HCT116 (cell line): ENCODE data around the gene HOXB3. TPM values are rescaled to one million over a fixed set of nuclear protein-coding genes. Genes with fewer than 3 reads are reported as not detected.

ENCODE experiments used
- ATAC-seq: fragments of 200-7000 bp; cut with Tn5 transposase; 2 replicates; pipeline ENCODE4 v1.9.1; 2020; ENCODE audit warnings: mild to moderate bottlenecking, moderate library complexity
- BruUV-seq: library from RNA; stranded (reverse); fragments of 400-500 nt; replicated peaks from 2 replicates; lab custom pipeline; 2021; lab: Mats Ljungman, UMichigan
- CTCF ChIA-PET: fragments of 300-600 bp; sonication (Branson Sonifier 250); formaldehyde crosslinking; loops from one replicate; lab custom pipeline; 2021; ENCODE audit warnings: antibody characterized with exemption; lab: Charles Lee
- POLR2A ChIA-PET: fragments of 300-600, 350-600 bp; sonication (Branson Sonifier 250); formaldehyde crosslinking; loops from one replicate; lab custom pipeline; 2021; ENCODE audit warnings: antibody characterized with exemption; lab: Charles Lee
- RAD21 ChIA-PET, 2 experiments: fragments of 300-600 bp; sonication (Branson Sonifier 250); formaldehyde crosslinking; loops; one replicate each; lab custom pipeline; 2023; ENCODE audit warnings: low total read pairs in 2 of 2; ENCODE audit not compliant: uncharacterized antibody in 2 of 2, unreplicated experiment in 2 of 2, low non-redundant PET in 1 of 2; lab: Charles Lee
- DNase-seq: peaks from one replicate; pipeline ENCODE4 v3.0.0-alpha.2; 2010; ENCODE audit warnings: low read depth, low spot score
- H2AFZ ChIP-seq: fragments of 200-600 bp; shearing (Covaris generic), sonication (generic); 2 replicates; pipeline ENCODE4 v1.6.1; 2017; ENCODE audit warnings: low read depth, mixed run types, mixed read lengths, antibody characterized with exemption, low read length; ENCODE audit not compliant: poor library complexity, severe bottlenecking
- H3K27ac ChIP-seq: 2 replicates; pipeline ENCODE4 v1.5.1; 2012; ENCODE audit warnings: low read depth, low read length
- H3K27me3 ChIP-seq: fragments of 200-600 bp; sonication (generic); 2 replicates; pipeline ENCODE4 v1.6.1; 2016; ENCODE audit warnings: mixed run types, low read length, mixed read lengths; ENCODE audit not compliant: insufficient read depth
- H3K36me3 ChIP-seq, 2 experiments: fragments of 200-500 bp in 1 of 2; fragments of 200-600 bp in 1 of 2; sonication (Bioruptor generic) in 1 of 2; sonication (generic) in 1 of 2; 2 replicates each; pipeline versions ENCODE4 v1.5.1 to v1.6.1; 2014 to 2016; ENCODE audit warnings: low read length in 2 of 2, inconsistent platforms in 1 of 2, mixed read lengths in 1 of 2, mixed run types in 1 of 2; ENCODE audit not compliant: insufficient read depth in 2 of 2, control insufficient read depth in 1 of 2
- H3K4me1 ChIP-seq, 2 experiments: fragments of 200-600 bp in 1 of 2; sonication (generic) in 1 of 2; 2 replicates each; pipeline versions ENCODE4 v1.5.1 to v1.6.1; 2012 to 2017; ENCODE audit warnings: low read length in 2 of 2, inconsistent platforms in 1 of 2, mild to moderate bottlenecking in 1 of 2, mixed read lengths in 1 of 2, mixed run types in 1 of 2, moderate library complexity in 1 of 2; ENCODE audit not compliant: insufficient read depth in 2 of 2, control insufficient read depth in 1 of 2
- H3K4me2 ChIP-seq: fragments of 200-600 bp; sonication (generic); 2 replicates; pipeline ENCODE4 v1.6.1; 2017; ENCODE audit warnings: mixed run types, low read length, mixed read lengths
- H3K4me3 ChIP-seq, 2 experiments: fragments of 200-600 bp in 1 of 2; sonication (generic) in 1 of 2; replicated peaks in 1 of 2; 2 replicates each; pipeline ENCODE4 v1.5.1; 2011 to 2016; ENCODE audit warnings: low read length in 2 of 2, control low read depth in 1 of 2, low read depth in 1 of 2, mild to moderate bottlenecking in 1 of 2, mixed read lengths in 1 of 2, mixed run types in 1 of 2
- H3K79me2 ChIP-seq: fragments of 200-600 bp; sonication (generic); 2 replicates; pipeline ENCODE4 v1.6.1; 2017; ENCODE audit warnings: mild to moderate bottlenecking, mixed run types, low read length, moderate library complexity, mixed read lengths; ENCODE audit not compliant: insufficient read depth
- H3K9ac ChIP-seq: fragments of 200-600 bp; sonication (generic); 2 replicates; pipeline ENCODE4 v1.6.1; 2016; ENCODE audit warnings: low read length, mixed read lengths
- H3K9me2 ChIP-seq: fragments of 200-600 bp; sonication (generic), shearing (Covaris generic); 2 replicates; pipeline ENCODE4 v1.6.1; 2017; ENCODE audit warnings: mixed run types, mild to moderate bottlenecking, moderate library complexity; ENCODE audit not compliant: insufficient read depth
- H3K9me3 ChIP-seq, 2 experiments: fragments of 200-500 bp in 1 of 2; fragments of 200-600 bp in 1 of 2; sonication (Bioruptor generic) in 1 of 2; sonication (generic) in 1 of 2; 2 replicates each; pipeline ENCODE4 v1.6.1; 2014 to 2017; ENCODE audit warnings: low read length in 2 of 2, mixed read lengths in 2 of 2, inconsistent platforms in 1 of 2, low read depth in 1 of 2, mild to moderate bottlenecking in 1 of 2, mixed run types in 1 of 2, moderate library complexity in 1 of 2; ENCODE audit not compliant: control insufficient read depth in 1 of 2, insufficient read depth in 1 of 2
- H4K20me1 ChIP-seq: fragments of 200-600 bp; sonication (generic), shearing (Covaris generic); 2 replicates; pipeline ENCODE4 v1.6.1; 2017; ENCODE audit warnings: mixed run types, mild to moderate bottlenecking, moderate library complexity; ENCODE audit not compliant: insufficient read depth
- ATF3 ChIP-seq: IDR thresholded peaks from 2 replicates; pipeline ENCODE4 v1.6.1; 2012
- CBX3 ChIP-seq: IDR thresholded peaks from 2 replicates; pipeline ENCODE4 v1.6.1; 2012; ENCODE audit warnings: low read depth
- CEBPB ChIP-seq: IDR thresholded peaks from 2 replicates; pipeline ENCODE4 v1.6.1; 2012; ENCODE audit warnings: low read depth
- EGR1 ChIP-seq: IDR thresholded peaks from 2 replicates; pipeline ENCODE4 v1.6.1; 2012; ENCODE audit warnings: low read depth
- ELF1 ChIP-seq: IDR thresholded peaks from 2 replicates; pipeline ENCODE4 v1.6.1; 2012; ENCODE audit warnings: low read depth, borderline replicate concordance
- POLR2AphosphoS5 ChIP-seq: IDR thresholded peaks from 2 replicates; pipeline ENCODE4 v1.6.1; 2011; ENCODE audit warnings: mild to moderate bottlenecking, low read depth, low read length, moderate library complexity
- RAD21 ChIP-seq: IDR thresholded peaks from 2 replicates; pipeline ENCODE4 v1.6.1; 2012; ENCODE audit warnings: low read depth, mild to moderate bottlenecking
- REST ChIP-seq: IDR thresholded peaks from 2 replicates; pipeline ENCODE4 v1.6.1; 2012; ENCODE audit warnings: low read depth
- SRF ChIP-seq: IDR thresholded peaks from 2 replicates; pipeline ENCODE4 v1.6.1; 2012; ENCODE audit warnings: low read depth
- YY1 ChIP-seq: IDR thresholded peaks from 2 replicates; pipeline ENCODE4 v1.6.1; 2011; ENCODE audit warnings: low read length, low read depth, moderate library complexity, mild to moderate bottlenecking; ENCODE audit not compliant: insufficient replicate concordance; ENCODE audit errors: extremely low read depth
- ZNF274 ChIP-seq: fragments of 200-500 bp; sonication (Bioruptor generic); IDR thresholded peaks from 2 replicates; pipeline ENCODE4 v1.6.1; 2014; ENCODE audit warnings: mild to moderate bottlenecking, low read depth, low read length, inconsistent platforms
- intact Hi-C: fragments of 100-400 bp; cut with micrococcal nuclease; formaldehyde crosslinking; loops from 2 replicates; pipeline ENCODE4 v1.10.0; 2022
- total RNA-seq: library from RNA; stranded (reverse); gene quantifications from one replicate; pipeline ENCODE4 v1.2.1, GENCODE V29; 2021; ENCODE audit not compliant: unreplicated experiment
- TF ChIP-seq, protein P1 (sequence below): IDR thresholded peaks from 2 replicates; pipeline ENCODE4 v1.6.1; 2011; ENCODE audit warnings: mild to moderate bottlenecking, low read length, moderate library complexity; ENCODE audit not compliant: insufficient replicate concordance; ENCODE audit errors: extremely low read depth
- TF ChIP-seq, protein P2 (sequence below), 3 experiments: fragments of 200-600 bp in 1 of 3; sonication (generic) in 1 of 3; IDR thresholded peaks in 2 of 3; conservative IDR thresholded peaks in 1 of 3; 2 replicates each; pipeline ENCODE4 v1.5.1; 2012 to 2017; ENCODE audit warnings: low read depth in 2 of 3, low read length in 2 of 3, antibody characterized with exemption in 1 of 3, borderline replicate concordance in 1 of 3, control low read depth in 1 of 3, mild to moderate bottlenecking in 1 of 3, mixed read lengths in 1 of 3, mixed run types in 1 of 3, moderate library complexity in 1 of 3; ENCODE audit not compliant: insufficient read depth in 1 of 3

Gene HOXB3
- total RNA-seq, 1 experiment from 2014 or later, result 19.8 TPM

DNA sequence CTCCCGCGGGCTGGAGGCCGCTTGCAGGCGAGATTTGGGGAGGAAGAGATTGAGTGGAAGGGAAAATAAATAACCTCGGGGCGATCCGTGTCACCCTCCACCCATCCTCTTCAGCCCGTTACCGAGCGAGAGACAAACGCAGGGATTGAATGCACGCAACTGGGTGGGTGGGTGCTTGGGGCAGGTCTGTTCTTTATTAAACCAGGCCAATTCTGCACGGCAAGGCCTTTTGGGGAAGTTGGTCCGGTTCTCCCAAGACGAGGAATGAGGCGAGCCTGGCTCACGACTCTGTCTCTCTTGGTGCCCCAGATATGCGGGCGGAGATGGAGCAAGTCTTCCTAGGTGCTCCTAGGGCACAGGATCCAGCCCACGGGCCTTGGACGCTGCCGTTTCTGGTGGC, 21.2 kb upstream of the HOXB3 start:
- Histone ChIP-seq H3K4me3 (peak overlapping the region; percentile 80 to 90), H3K4me2 (peak overlapping the region; percentile 95), H2AFZ (peak overlapping the region; percentile 75), H3K9ac (peak overlapping the region; percentile 97), H3K79me2 (peaks cover 69% of the 10 kb centered on the region), H4K20me1 (no peaks in the 10 kb centered on the region), H3K36me3 (no peaks in the 10 kb centered on the region), H3K9me2 (no peaks in the 10 kb centered on the region), H3K4me1 (peaks cover 16 to 53% of the 10 kb centered on the region in 2 experiments; a peak in 3 of 4 replicates), H3K27me3 (no peaks in the 10 kb centered on the region), H3K27ac (peak overlapping the region; percentile 98), H3K9me3 (no peaks in the 10 kb centered on the region)
- ATAC-seq (peak; percentile 10), DNase-seq (no peak)
- no TSS peak for BruUV-seq
- RAD21 ChIA-PET, result no interaction called here
- intact Hi-C loops, result loop anchor here (10.0 kb wide), 1 partner anchor 126 kb away; no protein-coding TSS in a partner anchor
- no peak for TF ChIP-seq SRF
- TF ChIP-seq REST, result no peak
- TF ChIP-seq, protein P1, sequence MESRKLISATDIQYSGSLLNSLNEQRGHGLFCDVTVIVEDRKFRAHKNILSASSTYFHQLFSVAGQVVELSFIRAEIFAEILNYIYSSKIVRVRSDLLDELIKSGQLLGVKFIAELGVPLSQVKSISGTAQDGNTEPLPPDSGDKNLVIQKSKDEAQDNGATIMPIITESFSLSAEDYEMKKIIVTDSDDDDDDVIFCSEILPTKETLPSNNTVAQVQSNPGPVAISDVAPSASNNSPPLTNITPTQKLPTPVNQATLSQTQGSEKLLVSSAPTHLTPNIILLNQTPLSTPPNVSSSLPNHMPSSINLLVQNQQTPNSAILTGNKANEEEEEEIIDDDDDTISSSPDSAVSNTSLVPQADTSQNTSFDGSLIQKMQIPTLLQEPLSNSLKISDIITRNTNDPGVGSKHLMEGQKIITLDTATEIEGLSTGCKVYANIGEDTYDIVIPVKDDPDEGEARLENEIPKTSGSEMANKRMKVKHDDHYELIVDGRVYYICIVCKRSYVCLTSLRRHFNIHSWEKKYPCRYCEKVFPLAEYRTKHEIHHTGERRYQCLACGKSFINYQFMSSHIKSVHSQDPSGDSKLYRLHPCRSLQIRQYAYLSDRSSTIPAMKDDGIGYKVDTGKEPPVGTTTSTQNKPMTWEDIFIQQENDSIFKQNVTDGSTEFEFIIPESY, result no peak
- TF ChIP-seq EGR1, result no peak
- no peak for TF ChIP-seq POLR2AphosphoS5
- no peak for TF ChIP-seq ATF3
- no peak for TF ChIP-seq CEBPB
- no peak for TF ChIP-seq YY1
- TF ChIP-seq, protein P2, sequence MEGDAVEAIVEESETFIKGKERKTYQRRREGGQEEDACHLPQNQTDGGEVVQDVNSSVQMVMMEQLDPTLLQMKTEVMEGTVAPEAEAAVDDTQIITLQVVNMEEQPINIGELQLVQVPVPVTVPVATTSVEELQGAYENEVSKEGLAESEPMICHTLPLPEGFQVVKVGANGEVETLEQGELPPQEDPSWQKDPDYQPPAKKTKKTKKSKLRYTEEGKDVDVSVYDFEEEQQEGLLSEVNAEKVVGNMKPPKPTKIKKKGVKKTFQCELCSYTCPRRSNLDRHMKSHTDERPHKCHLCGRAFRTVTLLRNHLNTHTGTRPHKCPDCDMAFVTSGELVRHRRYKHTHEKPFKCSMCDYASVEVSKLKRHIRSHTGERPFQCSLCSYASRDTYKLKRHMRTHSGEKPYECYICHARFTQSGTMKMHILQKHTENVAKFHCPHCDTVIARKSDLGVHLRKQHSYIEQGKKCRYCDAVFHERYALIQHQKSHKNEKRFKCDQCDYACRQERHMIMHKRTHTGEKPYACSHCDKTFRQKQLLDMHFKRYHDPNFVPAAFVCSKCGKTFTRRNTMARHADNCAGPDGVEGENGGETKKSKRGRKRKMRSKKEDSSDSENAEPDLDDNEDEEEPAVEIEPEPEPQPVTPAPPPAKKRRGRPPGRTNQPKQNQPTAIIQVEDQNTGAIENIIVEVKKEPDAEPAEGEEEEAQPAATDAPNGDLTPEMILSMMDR (IDR thresholded peaks at IDR 0.05 in 2 of 3, conservative IDR thresholded peaks at IDR 0.05 in 1 of 3; ENCODE audit: borderline replicate concordance in 1 of 3, insufficient read depth in 1 of 3, low read depth in 2 of 3, low read length in 2 of 3), result no peak
- no peak for TF ChIP-seq ZNF274
- no peak for TF ChIP-seq CBX3
- TF ChIP-seq ELF1, result no peak
- TF ChIP-seq RAD21, result no peak
- CTCF ChIA-PET, result no interaction called here
- POLR2A ChIA-PET, result no interaction called here
